H1 (cell line): ENCODE results near the gene GYS2. TPM values are rescaled to one million over a fixed set of nuclear protein-coding genes. Genes with fewer than 3 reads are reported as not detected.

Source experiments
- ASH2L ChIP-seq: fragments of 200-600, 300-600 bp; sonication (generic); IDR thresholded peaks from one replicate; pipeline ENCODE4 v1.7.1; 2017; ENCODE audit warnings: low read length
- BRCA1 ChIP-seq: IDR thresholded peaks from 2 replicates; pipeline ENCODE4 v1.6.1; 2012; ENCODE audit warnings: low read depth, low read length, improper control_type of control experiment
- GABPA ChIP-seq: IDR thresholded peaks from 2 replicates; pipeline ENCODE4 v1.6.1; 2011; ENCODE audit warnings: mild to moderate bottlenecking, low read length, moderate library complexity, borderline replicate concordance; ENCODE audit not compliant: insufficient read depth
- RBBP5 ChIP-seq: IDR thresholded peaks from 2 replicates; pipeline ENCODE4 v1.7.1; 2012; ENCODE audit warnings: low read depth, mild to moderate bottlenecking, inconsistent platforms, low read length, moderate library complexity, borderline replicate concordance
- RFX5 ChIP-seq: IDR thresholded peaks from 2 replicates; pipeline ENCODE4 v1.6.1; 2011; ENCODE audit warnings: low read depth, low read length, improper control_type of control experiment, borderline replicate concordance
- polyA plus RNA-seq, 7 experiments: library from polyadenylated mRNA; depleted of rRNA in 3 of 7; stranded (reverse) in 5 of 7; unstranded in 2 of 7; fragments of >200 nt in 5 of 7; fragments of 200-250 nt in 2 of 7; gene quantifications; 1 replicate in 5 of 7; 2 replicates in 1 of 7; 4 replicates in 1 of 7; pipeline versions ENCODE4 v1.2.1 to v1.2.3, GENCODE V29; 2011 to 2013; ENCODE audit warnings: missing spikeins in 2 of 7, mixed read lengths in 2 of 7
- total RNA-seq: library from RNA; stranded (reverse); fragmentation: NEBNext Ultra II Directional; extraction: Animal tissue kit (Norgen Biotek cat#: 25700); gene quantifications from 2 replicates; pipeline ENCODE4 v1.2.1, GENCODE V29; 2021

The GYS2 gene
- total and polyA plus RNA-seq, 2 of the 8 experiments (the other 6 are each of a cell fraction or from before 2014, with no cell fraction given) = not detected

- TF ChIP-seq GABPA (no peak), RBBP5 (no peak), RFX5 (no peak), BRCA1 (no peak), ASH2L (no peak)
Observed at GRCh38 chr12:21614506-21614905, 9.9 kb upstream of the GYS2 start (continued).
